ENCODE data around the gene ERC2. TPM values are rescaled to one million over a fixed set of nuclear protein-coding genes. Genes with fewer than 3 reads are reported as not detected.

The ERC2 gene
- total and polyA plus RNA-seq, 2 of the 13 experiments (the other 11 are each of a cell fraction or from before 2014, with no cell fraction given), result 0.16 to 0.22 TPM

DNA sequence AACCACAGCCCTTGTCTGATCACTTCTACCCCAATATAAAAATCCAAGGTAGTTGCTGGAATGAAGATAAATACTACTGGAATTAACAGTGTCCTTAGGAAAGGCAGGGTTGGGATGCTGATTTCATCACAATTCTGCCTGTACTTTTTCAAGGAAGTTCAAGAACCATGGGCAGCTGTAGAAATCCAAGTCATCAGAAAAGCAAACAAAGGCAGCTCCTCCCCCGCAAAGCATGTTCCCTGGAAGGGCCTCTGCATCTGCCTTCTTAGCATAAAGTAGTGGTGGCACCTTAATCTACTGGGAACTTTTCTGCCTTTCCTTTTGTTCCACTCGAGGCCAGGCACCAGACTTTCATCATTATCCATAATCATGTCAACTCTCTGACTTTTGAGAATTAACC lies 54.4 kb downstream of the ERC2 start (continued):
- TF ChIP-seq, protein P1, sequence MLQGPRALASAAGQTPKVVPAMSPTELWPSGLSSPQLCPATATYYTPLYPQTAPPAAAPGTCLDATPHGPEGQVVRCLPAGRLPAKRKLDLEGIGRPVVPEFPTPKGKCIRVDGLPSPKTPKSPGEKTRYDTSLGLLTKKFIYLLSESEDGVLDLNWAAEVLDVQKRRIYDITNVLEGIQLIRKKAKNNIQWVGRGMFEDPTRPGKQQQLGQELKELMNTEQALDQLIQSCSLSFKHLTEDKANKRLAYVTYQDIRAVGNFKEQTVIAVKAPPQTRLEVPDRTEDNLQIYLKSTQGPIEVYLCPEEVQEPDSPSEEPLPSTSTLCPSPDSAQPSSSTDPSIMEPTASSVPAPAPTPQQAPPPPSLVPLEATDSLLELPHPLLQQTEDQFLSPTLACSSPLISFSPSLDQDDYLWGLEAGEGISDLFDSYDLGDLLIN (CRISPR knock-in tag; IDR thresholded peaks at IDR 0.05; ENCODE audit: borderline replicate concordance), result no peak

DNA sequence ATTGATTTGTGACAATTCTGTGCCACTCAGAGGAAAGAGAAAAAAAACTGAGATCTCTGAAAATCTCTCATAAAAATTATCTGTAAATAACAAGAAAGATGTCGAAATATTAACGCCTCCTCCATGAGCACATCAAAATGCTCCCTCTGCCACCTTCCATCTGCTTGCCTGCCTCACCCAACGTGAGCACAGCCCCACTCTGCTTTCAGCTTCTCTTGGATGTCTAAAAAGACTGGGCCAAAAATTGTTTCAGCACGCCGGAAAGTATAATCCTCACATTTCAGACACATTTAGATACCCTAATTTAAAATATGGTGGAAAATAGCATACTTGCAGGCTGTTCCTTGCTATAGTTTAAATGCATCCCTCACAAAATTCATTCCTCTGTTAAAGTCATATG lies 57.1 kb downstream of the ERC2 start:
- Histone ChIP-seq H3K27ac (ENCODE audit: extremely low read length, insufficient read depth, low read length) (no peak overlapping the region), H3K4me3 (replicated peaks in 1 of 3; ENCODE audit: insufficient read depth in 1 of 3, low read depth in 2 of 3, low read length in 3 of 3) (no peak overlapping the region), H3K36me3 (replicated peaks in 1 of 2; ENCODE audit: control insufficient read depth in 1 of 2, insufficient read depth in 2 of 2, low read length in 2 of 2) (no peaks in the 10 kb centered on the region), H3K9ac (ENCODE audit: insufficient read depth, low read depth, low read length) (no peak overlapping the region), H3K9me3 (ENCODE audit: low read length) (no peaks in the 10 kb centered on the region), H4K20me1 (ENCODE audit: insufficient read depth, low read length) (no peaks in the 10 kb centered on the region), H3K27me3 (ENCODE audit: control insufficient read depth in 1 of 2, insufficient read depth in 2 of 2, low read length in 2 of 2) (peaks cover 0 to 1% of the 10 kb centered on the region in 2 experiments; a peak in 2 of 5 replicates), H3K79me2 (ENCODE audit: insufficient read depth, low read length) (no peaks in the 10 kb centered on the region), H3K4me2 (ENCODE audit: low read depth, low read length) (no peak overlapping the region), H2AFZ (ENCODE audit: low read length) (no peak overlapping the region), H3K4me1 (ENCODE audit: insufficient read depth, low read length) (no peaks in the 10 kb centered on the region)
- BruUV-seq (replicated peaks), result no TSS peak
- DNase-seq (ENCODE audit: low spot score), result no peak
- no peak for ATAC-seq
- no peak for FAIRE-seq
- intact Hi-C loops (cut with micrococcal nuclease; ENCODE audit: unreplicated experiment), result no loop called here
- TF ChIP-seq, protein P2, sequence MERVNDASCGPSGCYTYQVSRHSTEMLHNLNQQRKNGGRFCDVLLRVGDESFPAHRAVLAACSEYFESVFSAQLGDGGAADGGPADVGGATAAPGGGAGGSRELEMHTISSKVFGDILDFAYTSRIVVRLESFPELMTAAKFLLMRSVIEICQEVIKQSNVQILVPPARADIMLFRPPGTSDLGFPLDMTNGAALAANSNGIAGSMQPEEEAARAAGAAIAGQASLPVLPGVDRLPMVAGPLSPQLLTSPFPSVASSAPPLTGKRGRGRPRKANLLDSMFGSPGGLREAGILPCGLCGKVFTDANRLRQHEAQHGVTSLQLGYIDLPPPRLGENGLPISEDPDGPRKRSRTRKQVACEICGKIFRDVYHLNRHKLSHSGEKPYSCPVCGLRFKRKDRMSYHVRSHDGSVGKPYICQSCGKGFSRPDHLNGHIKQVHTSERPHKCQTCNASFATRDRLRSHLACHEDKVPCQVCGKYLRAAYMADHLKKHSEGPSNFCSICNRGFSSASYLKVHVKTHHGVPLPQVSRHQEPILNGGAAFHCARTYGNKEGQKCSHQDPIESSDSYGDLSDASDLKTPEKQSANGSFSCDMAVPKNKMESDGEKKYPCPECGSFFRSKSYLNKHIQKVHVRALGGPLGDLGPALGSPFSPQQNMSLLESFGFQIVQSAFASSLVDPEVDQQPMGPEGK (CRISPR knock-in tag; IDR thresholded peaks at IDR 0.05), result no peak
- TF ChIP-seq ZNF616 (CRISPR knock-in tag; IDR thresholded peaks at IDR 0.05; ENCODE audit: low read depth) (no peak), NR1H2 (CRISPR knock-in tag; IDR thresholded peaks at IDR 0.05; ENCODE audit: borderline replicate concordance, low read depth) (no peak), MEIS2 (CRISPR knock-in tag; IDR thresholded peaks at IDR 0.05) (no peak), AKAP8 (CRISPR knock-in tag; IDR thresholded peaks at IDR 0.05) (no peak), PHF21A (CRISPR knock-in tag; IDR thresholded peaks at IDR 0.05) (no peak), DPF2 (CRISPR knock-in tag; IDR thresholded peaks at IDR 0.05; ENCODE audit: borderline replicate concordance, low read depth) (no peak), HNRNPL (IDR thresholded peaks at IDR 0.05; ENCODE audit: low read depth, low read length) (no peak), ZNF605 (CRISPR knock-in tag; IDR thresholded peaks at IDR 0.05) (no peak), BRD4 (CRISPR knock-in tag; IDR thresholded peaks at IDR 0.05) (no peak), ZNF335 (CRISPR knock-in tag; IDR thresholded peaks at IDR 0.05) (no peak)
- in situ Hi-C loops (cut with HindIII; ENCODE audit: extremely low pct_ligation_motif_present, low pct_unique_long_range_greater_than_20kb), result no loop called here
- 20% methylated on average over 5 of the region's 5 CpGs for WGBS (ENCODE audit: low lambda C conversion rate)
- POLR2A ChIA-PET, result no interaction called here
- CTCF ChIA-PET (ENCODE audit: low intra/inter-chr PET ratio, low total read pairs), result no interaction called here
